Embryonic facial prominence (tissue), 1 donor: ENCODE measurements around the gene ATP1B3.
"Not testable (repeated sequence)": the region's sequence is repeated elsewhere in the genome, so short reads cannot be mapped to it uniquely, and the experiment has no call there.

Experiments
- DNase-seq: peaks from one replicate; pipeline ENCODE4 v3.0.0-alpha.2; 2016; ENCODE audit errors: extremely low spot score

Gene ATP1B3

DNA sequence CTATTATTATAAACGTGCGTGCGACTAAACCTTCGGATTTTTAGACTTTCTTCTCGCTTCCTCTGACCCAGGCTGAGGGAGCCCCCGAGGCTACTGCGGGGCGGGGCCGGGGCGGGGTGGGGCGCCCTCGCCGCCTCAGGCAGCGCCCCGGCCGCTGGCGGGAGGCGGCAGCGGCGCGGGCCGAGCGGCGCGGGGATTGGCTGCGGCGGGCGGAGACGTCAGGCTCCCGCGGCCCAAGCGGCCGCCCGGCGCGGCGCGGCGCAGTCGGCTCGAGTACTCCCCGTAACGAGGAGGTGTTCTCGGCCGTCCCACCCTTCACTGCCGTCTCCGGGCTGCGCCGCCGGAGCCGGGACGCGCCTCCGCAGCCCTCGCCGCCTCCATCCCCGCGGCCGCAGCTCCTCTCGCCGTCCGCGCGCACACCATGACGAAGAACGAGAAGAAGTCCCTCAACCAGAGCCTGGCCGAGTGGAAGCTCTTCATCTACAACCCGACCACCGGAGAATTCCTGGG, at the start of gene ATP1B3:
ATP1B3 (plus strand) TSS at position 263 of the 510 bp plus-strand sequence; CDS start at position 422, 159 bp downstream.
- peak; percentile 62 for DNase-seq

DNA sequence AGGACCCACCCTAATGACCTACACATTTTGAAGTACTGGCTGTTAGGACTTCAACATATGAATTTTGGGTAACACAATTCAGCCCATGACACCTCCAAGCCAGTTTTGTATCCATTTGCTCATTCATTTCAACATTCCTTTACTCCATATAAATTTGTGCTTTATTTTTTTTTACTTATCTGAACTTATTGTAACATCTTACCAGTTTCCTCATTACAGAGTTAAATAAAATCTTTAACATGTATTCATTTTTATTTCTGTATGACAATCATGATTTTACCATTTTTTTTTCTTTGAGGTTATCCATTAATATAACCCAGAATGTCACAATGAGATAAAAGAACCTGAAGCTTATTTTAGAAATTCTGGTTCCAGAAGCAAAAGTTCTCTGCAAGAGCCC, 48.0 kb upstream of the ATP1B3 start:
- no peak for DNase-seq

DNA sequence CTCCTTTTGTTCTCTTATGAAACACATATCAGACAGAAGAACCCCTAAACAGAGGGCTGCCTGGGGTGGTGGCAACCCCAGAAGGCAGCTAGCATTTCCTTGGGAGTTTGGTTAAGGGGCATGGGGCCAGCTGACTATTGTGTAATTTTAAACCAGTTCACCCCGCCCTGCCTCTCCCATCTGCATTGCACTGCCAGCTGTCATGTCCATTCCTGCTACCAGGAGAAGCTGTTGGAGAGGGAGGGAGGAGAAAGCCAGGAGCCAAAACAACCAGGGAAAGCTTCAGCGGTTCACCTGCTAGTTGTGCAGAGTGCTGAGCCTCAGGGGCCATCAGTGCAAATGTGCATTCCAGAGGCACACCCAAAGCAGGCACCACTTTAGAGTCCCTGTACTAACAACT, 47.6 kb upstream of the ATP1B3 start:
- no peak for DNase-seq

DNA sequence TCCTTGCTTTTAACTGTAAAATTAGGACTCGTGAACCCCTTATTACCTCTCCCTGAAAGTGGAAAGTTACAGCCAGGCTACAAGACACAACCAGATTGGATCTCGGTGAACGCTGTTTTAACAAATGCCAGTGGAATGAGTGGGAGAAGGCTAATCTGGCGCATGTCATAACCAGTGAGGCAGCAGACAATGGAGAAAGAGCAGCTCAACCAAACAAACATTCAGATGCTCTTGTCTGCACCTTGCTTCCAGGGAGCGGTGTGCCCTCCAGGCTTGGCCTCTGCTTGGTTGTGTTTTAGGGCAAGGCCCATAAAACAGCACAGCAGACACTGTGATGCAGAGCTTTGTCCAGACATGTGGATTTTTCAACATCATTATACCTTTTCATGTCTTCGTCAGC, 45.9 kb upstream of the ATP1B3 start:
- DNase-seq: no peak

DNA sequence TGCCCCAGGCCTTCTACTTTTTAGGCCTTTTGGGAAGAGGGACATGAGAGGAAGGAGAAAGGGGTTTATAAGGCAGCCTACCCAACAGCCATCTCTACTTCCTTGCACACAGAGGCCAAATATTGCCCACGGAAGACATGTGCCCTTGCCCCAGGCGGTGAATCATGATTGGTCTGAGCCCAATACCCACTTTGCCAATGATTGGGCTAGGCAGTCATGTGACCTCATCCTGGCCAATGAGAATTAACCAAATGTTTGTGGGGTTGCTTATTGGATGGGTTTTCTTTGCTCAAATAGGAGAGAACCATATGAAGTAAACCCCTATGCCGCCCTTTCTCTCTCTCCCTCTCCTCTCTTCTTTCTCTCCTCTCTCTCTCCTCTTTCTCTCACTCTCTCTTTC, 42.2 kb upstream of the ATP1B3 start:
- DNase-seq: no peak

DNA sequence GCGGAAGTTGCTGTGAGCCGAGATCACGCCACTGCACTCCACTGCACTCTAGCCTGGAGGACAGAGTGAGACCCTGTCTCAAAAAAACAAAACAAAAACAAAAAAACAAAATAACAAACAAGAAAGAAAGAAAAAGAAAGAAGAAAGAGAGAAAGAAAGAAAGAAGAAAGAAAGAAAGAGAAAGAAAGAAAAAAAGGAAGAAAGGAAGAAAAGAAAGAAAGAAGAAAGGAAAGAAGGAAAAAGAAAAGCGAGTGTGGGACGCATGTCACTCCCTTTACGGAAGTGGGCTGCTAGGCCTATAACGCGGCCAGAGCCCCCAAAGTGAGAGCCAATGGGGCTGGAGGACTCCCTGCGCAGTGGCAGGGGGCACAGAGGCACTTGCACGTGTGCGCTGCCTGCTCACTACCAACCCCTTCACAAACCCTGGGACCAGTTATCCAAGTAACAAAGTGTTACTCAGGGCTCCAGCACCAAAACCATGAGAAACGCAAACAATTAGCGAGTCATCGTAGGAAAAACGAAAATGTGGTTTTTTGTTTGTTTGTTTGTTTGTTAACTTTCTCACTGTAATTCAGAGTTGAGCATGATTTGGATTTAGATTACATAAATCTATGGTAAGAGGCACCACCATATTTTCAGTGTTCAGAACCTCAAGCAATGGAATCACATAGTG, 40.8 kb upstream of the ATP1B3 start:
- no peak for DNase-seq

DNA sequence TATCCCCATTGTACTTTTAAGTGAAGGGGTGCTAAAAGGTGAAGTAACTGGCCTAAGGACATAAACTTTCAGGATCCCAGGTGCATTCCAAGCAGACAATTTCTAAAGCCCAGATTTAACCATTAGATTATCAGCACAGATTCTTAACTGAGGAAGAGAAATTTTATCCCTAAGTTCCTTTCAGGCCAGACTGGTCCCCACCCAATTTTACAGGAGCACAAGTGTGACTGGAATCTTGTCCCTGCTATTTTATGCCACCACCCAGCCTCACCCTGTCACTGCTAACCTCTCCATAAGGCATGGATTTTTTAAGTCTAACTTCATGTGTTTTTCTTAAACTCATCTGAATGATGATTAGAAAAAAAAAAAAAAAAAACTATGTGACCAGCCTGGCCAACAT, 37.1 kb upstream of the ATP1B3 start:
- no peak for DNase-seq

DNA sequence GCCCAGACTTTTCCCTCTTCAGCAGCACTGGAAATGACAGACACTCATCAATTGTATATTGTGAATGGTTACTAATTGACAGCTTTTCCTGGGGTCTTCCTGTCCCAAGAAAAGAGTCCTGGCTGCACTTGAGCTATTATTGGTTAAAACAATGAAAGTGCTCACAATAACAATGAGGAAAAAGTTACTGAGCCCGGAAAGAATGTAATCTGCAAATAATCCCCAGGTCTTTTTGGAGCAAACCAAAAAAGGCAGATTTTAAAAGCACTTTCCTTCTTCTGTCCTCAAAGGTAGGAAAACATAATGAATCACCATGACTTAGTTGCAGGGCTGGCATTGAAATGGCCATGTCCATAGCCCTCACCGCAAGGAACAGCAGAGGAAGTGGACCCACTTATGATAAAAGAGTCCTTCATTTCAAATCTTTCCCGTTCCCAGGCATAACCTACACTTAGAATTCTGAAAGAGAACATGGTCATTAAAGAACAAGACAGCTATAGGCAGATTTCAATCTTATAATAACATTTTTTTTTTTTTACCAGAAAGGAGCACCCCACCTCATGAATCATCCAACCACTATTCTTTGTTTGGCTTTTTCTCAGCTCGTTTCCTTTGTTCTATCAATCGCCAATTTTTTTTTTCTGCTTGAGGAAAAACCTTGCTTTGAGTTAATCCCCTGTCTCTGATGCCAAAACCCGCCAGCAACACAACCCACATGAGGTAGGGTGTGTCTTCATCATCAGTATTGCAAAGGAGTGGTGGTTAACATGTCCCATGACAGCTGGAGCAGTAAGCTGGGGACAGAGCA, 35.5 kb upstream of the ATP1B3 start:
- DNase-seq: no peak

DNA sequence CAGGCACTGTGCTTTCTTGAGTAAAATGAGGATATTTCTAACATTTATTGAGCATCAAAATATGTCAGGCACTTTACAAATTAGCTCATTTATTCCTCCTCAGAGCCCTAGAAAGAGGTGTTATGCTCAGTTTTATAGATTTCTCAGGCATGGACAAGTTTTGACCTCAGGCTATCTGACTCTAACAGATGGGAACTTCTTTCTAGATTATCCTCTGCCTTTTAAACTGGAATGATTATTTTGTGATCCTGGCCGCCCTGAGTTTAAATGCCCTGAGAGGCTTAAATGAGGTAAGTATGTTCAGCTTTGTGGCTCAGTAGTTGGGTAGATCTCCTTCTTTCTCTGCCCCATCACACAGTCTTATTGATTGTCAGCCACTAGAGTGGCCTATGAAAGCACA, 32.3 kb upstream of the ATP1B3 start:
- no peak for DNase-seq

DNA sequence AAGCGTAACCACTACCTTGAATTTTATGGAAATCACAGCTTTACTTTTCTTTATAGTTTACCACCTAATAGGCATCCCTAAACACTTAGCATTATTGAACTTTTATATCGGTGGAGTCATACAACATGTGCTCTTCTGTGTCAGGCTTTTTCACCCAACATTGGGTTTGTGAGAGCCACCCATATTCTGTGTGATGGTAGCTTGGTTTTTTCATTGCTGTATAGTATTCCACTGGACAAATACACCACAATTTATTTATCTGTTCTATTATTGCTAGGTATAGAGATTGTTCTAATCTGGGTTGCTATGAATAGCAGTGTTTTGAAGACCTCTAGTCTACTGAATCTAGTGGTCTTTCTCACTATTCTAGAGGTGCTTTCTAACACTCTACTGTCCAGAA, 31.6 kb upstream of the ATP1B3 start:
- no peak for DNase-seq

DNA sequence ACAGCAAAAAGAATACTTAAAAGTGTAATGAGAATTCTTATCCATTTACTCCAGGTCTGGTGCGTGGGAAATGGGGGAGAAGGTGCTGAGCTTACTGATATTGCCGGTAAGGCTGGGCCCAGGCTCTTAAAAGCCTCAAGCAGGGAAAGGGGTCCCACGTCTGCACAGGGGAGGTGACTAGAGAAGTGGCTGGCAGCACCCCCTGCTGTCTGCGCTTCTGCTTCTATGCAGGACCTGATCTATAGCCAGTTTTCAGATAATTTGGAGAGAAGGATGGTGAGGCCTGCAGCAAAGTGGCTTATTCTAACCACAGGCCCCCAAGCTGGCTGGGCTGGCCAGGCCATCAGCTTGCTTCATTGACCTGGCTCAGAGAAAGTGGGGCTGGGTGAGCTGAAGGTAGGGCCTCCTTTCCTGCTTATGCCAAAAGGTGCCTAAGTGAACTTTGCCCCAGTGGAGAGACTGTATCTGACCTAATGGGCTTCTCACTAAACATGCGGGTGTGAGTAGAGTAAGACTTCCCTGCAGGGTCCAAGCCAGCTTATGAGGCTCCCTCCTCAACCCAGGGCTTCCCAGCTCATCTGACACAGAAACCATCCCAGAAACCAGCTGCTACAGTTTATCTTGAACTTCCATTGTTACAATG, 30.9 kb upstream of the ATP1B3 start:
- DNase-seq: no peak

DNA sequence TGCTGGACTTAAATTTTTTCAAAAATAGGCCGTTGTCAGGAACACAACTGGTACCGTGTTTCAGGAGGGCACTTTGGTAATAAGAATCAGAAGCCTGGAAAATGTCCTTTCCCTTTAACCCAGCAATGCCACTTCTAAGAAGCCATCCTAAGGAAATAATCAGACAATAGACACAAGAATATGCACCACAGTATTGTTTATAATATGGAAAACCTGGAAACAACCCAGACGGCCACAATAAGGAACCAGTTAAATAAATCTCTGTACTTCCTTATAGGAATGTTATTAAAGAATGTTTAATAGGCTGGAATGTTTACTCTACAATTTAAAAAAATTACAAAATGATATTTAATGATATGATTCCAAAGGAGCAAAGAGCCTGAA, 30.4 kb upstream of the ATP1B3 start:
- no peak for DNase-seq

DNA sequence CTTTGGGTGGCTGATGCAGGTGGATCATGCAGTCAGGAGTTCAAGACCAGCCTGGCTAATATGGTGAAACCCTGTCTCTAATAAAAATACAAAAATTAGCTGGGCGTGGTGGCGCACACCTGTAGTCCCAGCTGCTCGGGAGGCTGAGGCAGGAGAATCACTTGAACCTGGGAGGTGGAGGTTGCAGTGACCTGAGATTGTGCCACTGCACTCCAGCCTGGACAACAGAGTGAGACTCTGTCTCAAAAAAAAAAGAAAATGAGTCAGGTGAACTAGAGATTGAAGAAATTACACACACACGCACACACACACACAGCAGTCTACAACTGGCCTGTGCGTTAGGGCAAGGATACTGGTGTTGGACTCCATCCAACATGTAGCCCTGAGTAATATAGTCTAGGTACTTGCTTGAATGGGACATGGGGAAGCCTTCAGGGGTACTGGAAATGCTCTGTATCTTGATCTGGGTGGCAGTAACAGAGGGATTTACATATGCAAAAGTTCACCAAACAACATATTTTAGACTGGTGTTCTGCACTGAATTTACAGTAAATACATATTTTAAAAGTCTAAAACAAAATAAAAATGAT, 28.2 kb upstream of the ATP1B3 start:
- not testable (repeated sequence) for DNase-seq

DNA sequence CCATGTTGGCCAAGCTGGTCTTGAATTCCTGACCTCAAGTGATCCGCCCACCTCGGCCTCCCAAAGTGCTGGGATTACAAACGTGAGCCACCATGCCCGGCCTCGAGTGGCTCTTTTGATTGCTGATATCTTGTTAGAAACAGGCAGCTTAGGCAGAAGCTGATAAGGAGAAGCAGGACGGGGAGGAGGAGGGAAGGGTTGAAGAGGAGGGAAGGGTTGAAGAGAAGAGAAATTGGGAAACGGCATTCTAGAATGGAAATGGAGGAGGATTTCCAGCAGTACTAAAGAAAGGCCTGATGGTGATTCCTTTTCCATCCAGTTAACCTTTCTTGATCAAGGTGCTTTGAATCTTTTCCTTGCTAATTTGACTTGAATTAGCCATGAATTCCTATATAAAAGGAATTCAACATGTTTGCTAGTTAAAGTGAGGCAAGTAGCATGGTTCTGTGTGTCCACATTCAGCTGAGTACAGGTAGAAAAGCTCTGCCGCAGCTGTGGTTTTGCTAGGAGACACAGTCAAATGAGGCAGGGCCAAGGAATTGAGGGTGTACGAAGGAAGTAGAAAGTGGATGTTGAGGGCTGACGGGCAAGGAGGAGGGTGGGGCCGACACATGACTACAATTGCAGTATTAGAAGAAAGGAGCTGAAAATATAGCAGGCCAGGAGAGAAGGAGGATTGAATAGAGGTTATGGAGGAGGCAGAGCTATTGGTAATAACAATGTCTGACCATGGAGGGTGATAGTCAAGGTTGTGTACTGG, 27.2 kb upstream of the ATP1B3 start:
- DNase-seq: no peak

DNA sequence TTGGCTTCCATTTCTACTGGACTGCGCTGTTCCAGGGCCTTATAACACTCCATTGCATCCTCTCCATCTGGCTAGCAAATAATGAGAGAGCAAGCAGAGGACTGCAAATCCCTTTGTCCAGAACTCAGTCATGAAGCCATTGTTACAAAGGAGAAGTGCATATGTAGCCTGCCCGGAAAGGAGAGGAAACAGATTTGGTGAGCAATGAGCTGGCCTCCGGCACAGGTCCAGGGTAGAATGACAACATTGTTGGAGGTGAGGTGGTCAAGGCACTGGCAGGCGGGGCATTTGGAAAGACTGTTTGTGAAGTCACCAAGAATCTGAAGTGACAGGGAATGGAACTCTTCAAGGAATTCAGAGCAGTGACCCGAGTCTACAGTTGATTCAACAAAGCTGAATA, 25.0 kb upstream of the ATP1B3 start:
- no peak for DNase-seq

DNA sequence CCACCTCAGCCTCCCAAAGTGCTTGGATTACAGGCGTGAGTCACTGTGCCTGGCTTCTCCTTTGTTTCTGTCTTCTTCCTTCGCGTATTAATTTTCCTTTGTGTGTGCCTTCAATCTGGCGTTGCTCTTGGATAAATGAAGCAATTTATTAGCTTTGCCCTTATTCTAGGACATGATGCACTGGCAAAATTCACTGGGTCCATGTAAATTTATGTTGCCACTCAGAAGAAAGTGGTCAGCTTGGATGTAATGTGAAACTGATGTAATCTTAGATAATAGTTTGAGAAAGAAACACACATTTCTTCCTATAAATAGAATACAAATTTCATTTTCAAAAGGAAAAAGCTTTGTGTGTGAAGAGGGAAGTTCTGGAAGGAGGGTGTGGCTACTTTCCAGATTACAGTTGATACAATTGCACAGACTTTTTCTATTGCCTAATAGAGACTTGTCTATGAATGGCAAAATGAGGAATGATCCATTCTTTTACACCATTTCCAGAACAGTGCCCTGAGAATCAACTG, 23.3 kb upstream of the ATP1B3 start:
- no peak for DNase-seq

DNA sequence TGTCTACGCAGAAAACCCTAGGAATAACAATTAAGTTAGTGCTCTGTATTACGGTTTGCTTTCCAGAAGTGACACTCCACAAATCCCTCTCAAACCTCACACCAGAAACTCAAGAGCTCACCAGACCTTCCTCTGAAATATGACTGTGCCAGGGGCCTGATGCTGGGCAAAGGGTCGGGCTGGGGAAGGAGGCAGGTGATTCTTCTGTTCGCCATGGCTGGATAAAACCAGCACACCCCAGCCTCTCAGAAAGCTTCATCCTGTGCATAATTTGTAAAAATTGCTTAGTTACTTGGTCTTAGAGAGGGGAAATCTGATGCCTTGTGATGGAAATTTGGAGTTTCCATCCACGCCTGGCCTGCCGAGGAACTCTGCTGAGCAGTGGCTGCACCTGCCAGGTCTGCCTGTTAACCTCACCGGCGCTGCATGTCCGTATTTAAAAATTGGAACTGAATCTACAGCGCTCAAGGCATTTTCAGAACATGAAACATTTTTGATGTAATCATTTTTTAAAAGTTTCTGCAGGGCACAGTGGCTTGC, 22.7 kb upstream of the ATP1B3 start:
- DNase-seq: no peak

DNA sequence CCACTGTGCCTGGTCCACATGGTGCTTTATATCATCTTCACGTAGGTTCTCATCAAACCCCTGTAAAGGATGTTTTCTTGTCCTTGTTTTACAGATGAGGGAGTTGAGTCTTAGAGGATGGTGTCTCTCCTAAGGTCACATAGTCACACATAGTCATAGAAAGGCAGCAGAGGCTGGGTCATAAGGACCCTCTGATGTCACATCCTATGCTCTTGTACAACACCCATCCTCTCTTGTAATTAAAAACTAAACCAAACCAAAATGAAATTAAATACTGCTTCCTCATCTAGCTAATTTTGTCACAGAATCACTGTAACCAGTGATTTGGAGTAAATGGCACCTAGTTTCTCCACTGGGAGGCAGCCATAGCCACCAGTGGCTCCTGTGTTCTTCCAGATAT, 21.8 kb upstream of the ATP1B3 start:
- no peak for DNase-seq

DNA sequence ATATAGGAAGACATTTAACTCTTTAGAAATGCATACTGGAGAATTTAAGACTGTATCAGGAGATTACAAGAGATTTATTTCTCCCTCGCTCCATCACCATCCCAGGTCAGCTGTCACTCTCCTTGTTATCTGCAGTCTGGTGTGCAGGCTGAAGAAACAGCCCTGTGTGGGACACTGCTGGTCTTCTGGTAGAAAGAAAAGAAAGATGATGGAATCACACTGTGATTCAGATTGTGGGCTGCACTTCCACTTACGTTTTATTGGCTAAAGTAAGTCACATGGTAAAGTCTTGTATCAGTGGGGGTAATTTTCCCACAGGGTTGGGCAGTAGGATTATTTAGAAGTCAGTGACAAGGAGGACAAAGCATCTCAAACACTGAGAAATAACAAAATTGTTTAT, 18.1 kb upstream of the ATP1B3 start:
- no peak for DNase-seq

DNA sequence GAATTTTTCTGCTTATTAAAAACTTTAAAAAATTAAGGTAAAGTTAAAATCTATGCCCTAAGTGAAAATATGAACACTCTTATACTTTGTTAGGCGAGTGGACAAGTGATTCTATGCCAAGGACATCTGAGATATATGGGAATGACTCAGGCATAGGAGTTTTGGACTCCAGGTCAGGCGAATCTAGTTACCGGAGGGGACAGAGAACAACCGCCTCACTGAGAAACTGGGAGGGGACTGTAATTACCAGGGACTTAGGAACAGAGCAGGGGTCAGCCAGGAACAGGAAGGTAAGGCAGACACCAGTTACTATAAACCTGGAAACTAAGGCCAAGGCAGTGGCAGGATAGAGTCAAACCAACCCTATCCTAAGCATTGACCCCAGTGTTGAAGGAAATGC, 16.8 kb upstream of the ATP1B3 start:
- no peak for DNase-seq

DNA sequence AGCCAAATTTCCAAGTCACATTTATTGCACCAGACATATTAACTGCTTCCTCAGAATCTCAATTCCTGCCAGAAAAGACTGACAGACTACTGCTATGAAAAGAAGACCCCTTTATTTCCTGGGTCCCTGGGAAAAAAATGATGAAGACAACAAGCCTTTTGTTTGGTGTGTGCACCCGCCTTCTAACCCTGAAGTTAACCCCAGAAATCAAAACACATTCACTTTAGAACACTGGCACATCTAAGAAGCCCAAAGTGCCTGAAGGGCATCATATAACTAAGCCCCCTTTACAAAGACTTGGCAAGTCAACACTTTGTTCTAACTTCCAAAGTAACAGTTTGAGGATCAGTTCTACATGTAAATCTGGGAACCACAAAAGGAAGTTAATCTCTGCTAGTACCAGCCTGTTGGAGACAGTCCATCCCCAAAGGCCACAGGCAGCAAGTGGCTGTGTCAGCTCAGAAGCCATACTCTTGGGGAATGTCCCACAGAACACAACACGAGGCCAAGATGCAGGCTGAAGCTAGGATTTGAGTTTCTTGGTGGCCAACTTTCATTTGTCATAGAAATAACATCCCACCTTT, 16.3 kb upstream of the ATP1B3 start:
- DNase-seq: no peak
